Sigmoid colon (tissue), 7 donors: ENCODE measurements around the gene BTBD6. TPM values are rescaled to one million over a fixed set of nuclear protein-coding genes. Genes with fewer than 3 reads are reported as not detected.

Experiments
- DNase-seq: peaks from one replicate; pipeline ENCODE4 v3.0.0-alpha.2; 2019
- H3K27ac ChIP-seq, 4 donors: fragments of 200-600 bp; sonication (generic); one replicate each; pipeline ENCODE4 v1.5.1; 2016 to 2019; ENCODE audit warnings: mild to moderate bottlenecking in 1 of 4
- H3K27me3 ChIP-seq, 3 donors: fragments of 200-600 bp; sonication (generic); one replicate each; pipeline ENCODE4 v1.5.1; 2019; ENCODE audit warnings: mild to moderate bottlenecking in 1 of 3
- H3K36me3 ChIP-seq, 4 donors: fragments of 200-600 bp; sonication (generic); one replicate each; pipeline ENCODE4 v1.5.1; 2016 to 2019
- H3K4me1 ChIP-seq, 4 donors: fragments of 200-600 bp; sonication (generic); one replicate each; pipeline ENCODE4 v1.5.1; 2017 to 2019
- H3K4me3 ChIP-seq, 4 donors: fragments of 200-600 bp; sonication (generic); one replicate each; pipeline ENCODE4 v1.5.1; 2017 to 2019; ENCODE audit warnings: mild to moderate bottlenecking in 2 of 4, moderate library complexity in 1 of 4
- H3K9me3 ChIP-seq, 4 donors: fragments of 200-600 bp in 3 of 4; sonication (generic) in 3 of 4; one replicate each; pipeline versions ENCODE4 v1.5.1 to v1.6.1; 2013 to 2019
- EP300 ChIP-seq, 4 donors: sonication (generic); formaldehyde crosslinking; IDR thresholded peaks; one replicate each; pipeline ENCODE4 v1.6.1; 2017; ENCODE audit warnings: antibody characterized with exemption in 4 of 4
- POLR2A ChIP-seq, 2 donors: fragments of 450-650 bp; IDR thresholded peaks; one replicate each; pipeline ENCODE4 v1.6.1; 2016; ENCODE audit warnings: antibody characterized with exemption in 2 of 2, mild to moderate bottlenecking in 2 of 2, moderate library complexity in 2 of 2
- POLR2AphosphoS5 ChIP-seq, 4 donors: sonication (generic); formaldehyde crosslinking; IDR thresholded peaks; one replicate each; pipeline ENCODE4 v1.6.1; 2017; ENCODE audit warnings: antibody characterized with exemption in 4 of 4
- WGBS, 2 donors: extraction: QIAGEN DNeasy Blood & Tissue Kit; methylation state at CpG; one replicate each; pipeline ENCODE4 v1.1.7; 2013; 5-methylcytosine and 5-hydroxymethylcytosine counted together
- intact Hi-C: fragments of 100-400 bp; cut with DNase I; formaldehyde crosslinking; loops from one replicate; pipeline ENCODE4 v1.15.1; 2023
- polyA plus RNA-seq, 3 donors: library from polyadenylated mRNA; stranded (reverse); fragments of 200-250 nt; gene quantifications; one replicate each; pipeline ENCODE4 v1.2.3, GENCODE V29; 2013
- total RNA-seq, 4 donors: library from RNA; depleted of rRNA; stranded (reverse); fragments of >200 nt; gene quantifications; one replicate each; pipeline ENCODE4 v1.1.0, GENCODE V29; 2016
- TF ChIP-seq, protein P1 (sequence below), 4 experiments: fragments of 450-650 bp in 3 of 4; fragments of 200-600 bp in 1 of 4; IDR thresholded peaks; one replicate each; pipeline ENCODE4 v1.5.1; 2016 to 2019; ENCODE audit warnings: antibody characterized with exemption in 4 of 4, mild to moderate bottlenecking in 3 of 4, moderate library complexity in 2 of 4
- donor health status: healthy with polysubstance abuse.
- donor health status: Bipolar disorder and iron deficiency.
- donor health status: healthy.

The BTBD6 gene
- total and polyA plus RNA-seq, 7 donors: 31.3 to 63.7 (median 42.5) TPM

DNA sequence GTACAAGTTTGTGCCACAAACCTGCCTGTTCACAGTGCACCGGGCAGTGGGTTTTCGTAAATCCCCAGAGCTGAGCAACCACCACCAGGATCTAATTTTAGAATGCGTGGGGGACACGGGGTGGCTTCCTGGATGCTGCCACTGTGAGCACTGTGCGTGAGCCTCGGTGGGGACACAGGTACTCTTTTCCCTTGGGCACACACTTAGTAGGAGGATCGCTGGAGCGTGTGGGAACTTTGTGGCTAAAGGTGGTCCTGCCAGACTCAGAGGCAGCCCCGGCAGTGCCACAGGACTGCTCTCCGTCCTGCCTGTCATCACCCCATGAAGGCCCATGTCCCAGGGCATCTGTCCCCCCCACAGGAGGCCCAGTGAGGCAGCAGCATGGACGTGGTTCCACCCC lies 21.1 kb downstream of the BTBD6 start:
- Histone ChIP-seq H3K27me3 (no peaks in the 10 kb centered on the region), H3K27ac (no peak overlapping the region), H3K36me3 (peaks cover 0 to 43% (median under 1%) of the 10 kb centered on the region in 4 donors), H3K9me3 (no peaks in the 10 kb centered on the region), H3K4me1 (no peaks in the 10 kb centered on the region), H3K4me3 (no peak overlapping the region)
- WGBS, 2 donors: 76 to 94% methylated on average over 11 of the region's 11 CpGs
- intact Hi-C loops: no loop called here
- DNase-seq: no peak
- TF ChIP-seq POLR2AphosphoS5 (IDR thresholded peaks at IDR 0.05): no peak
- TF ChIP-seq EP300 (IDR thresholded peaks at IDR 0.05): no peak
- TF ChIP-seq, protein P1, sequence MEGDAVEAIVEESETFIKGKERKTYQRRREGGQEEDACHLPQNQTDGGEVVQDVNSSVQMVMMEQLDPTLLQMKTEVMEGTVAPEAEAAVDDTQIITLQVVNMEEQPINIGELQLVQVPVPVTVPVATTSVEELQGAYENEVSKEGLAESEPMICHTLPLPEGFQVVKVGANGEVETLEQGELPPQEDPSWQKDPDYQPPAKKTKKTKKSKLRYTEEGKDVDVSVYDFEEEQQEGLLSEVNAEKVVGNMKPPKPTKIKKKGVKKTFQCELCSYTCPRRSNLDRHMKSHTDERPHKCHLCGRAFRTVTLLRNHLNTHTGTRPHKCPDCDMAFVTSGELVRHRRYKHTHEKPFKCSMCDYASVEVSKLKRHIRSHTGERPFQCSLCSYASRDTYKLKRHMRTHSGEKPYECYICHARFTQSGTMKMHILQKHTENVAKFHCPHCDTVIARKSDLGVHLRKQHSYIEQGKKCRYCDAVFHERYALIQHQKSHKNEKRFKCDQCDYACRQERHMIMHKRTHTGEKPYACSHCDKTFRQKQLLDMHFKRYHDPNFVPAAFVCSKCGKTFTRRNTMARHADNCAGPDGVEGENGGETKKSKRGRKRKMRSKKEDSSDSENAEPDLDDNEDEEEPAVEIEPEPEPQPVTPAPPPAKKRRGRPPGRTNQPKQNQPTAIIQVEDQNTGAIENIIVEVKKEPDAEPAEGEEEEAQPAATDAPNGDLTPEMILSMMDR (IDR thresholded peaks at IDR 0.05): no peak

DNA sequence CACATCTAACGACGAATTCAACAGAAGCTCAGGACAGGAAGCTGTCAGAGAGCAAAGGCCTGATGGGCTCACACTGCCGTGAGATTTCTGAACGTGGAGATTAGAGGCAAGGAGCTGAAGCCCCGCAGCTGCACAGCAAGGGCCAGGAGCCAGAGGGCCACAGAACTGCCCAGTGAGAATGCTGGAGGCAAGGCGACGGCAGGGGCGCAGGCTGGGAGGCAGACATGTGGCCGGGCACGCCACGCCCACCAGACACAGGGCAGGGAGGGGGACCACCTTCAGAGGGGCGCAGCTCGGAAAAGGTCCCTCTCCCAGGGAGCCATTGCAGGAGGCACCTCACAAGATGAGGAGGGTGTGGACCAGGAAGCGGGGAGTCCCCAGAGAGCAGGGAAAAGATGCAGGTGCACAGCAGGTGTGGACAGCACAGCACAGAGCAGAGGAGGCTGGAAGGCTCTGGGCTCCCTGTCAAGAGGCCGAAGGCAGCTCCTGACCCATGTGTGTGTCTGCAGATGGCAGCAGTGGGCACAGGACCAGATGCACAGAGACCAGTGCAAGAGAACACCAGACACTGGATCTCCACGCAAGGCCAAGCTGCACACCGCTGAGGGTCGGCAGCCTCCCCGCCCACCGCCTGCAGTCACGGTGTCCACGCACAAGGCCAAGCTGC lies 23.0 kb downstream of the BTBD6 start:
- WGBS, 2 donors: 93 to 95% methylated on average over 22 of the region's 22 CpGs

DNA sequence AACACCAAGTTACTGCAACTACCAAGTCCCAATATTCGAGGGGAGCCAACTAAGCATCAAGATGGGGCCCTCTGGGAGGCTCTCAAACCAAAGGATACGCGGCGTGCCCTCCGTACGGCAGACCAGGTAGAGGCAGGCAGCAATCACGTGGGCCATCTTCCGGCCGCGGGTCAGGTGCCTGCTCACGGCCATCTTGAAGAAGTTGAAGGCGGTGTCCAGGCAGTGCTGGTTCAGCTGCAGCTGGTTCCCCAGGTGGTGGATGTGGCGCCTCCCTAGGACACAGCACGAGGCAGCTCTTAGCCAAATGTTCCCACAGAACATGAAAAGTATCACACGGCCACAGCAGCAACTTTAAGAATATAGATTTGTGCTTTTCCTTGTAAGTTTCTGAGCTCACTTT lies 24.3 kb downstream of the BTBD6 start:
- Histone ChIP-seq H3K4me1 (no peaks in the 10 kb centered on the region), H3K27ac (no peak overlapping the region), H3K9me3 (no peaks in the 10 kb centered on the region), H3K27me3 (no peaks in the 10 kb centered on the region), H3K36me3 (peaks cover 0 to 28% (median 0%) of the 10 kb centered on the region in 4 donors), H3K4me3 (no peak overlapping the region)
- WGBS, 2 donors: 89 to 92% methylated on average over 15 of the region's 15 CpGs
- TF ChIP-seq EP300 (IDR thresholded peaks at IDR 0.05) (no peak), POLR2AphosphoS5 (IDR thresholded peaks at IDR 0.05) (no peak), POLR2A (IDR thresholded peaks at IDR 0.05) (no peak)
- TF ChIP-seq, protein P1 (IDR thresholded peaks at IDR 0.05): no peak
- DNase-seq: no peak
- intact Hi-C loops: no loop called here

More for the DNA sequence above, 23.0 kb downstream of the BTBD6 start:
- Histone ChIP-seq H3K4me1 (no peaks in the 10 kb centered on the region), H3K27me3 (no peaks in the 10 kb centered on the region), H3K4me3 (no peak overlapping the region), H3K36me3 (peaks cover 0 to 33% (median 0%) of the 10 kb centered on the region in 4 donors), H3K27ac (no peak overlapping the region), H3K9me3 (no peaks in the 10 kb centered on the region)
- no peak for DNase-seq
- intact Hi-C loops: no loop called here
- TF ChIP-seq POLR2AphosphoS5 (IDR thresholded peaks at IDR 0.05) (no peak), POLR2A (IDR thresholded peaks at IDR 0.05) (no peak), EP300 (IDR thresholded peaks at IDR 0.05) (no peak)
- TF ChIP-seq, protein P1 (IDR thresholded peaks at IDR 0.05): no peak

DNA sequence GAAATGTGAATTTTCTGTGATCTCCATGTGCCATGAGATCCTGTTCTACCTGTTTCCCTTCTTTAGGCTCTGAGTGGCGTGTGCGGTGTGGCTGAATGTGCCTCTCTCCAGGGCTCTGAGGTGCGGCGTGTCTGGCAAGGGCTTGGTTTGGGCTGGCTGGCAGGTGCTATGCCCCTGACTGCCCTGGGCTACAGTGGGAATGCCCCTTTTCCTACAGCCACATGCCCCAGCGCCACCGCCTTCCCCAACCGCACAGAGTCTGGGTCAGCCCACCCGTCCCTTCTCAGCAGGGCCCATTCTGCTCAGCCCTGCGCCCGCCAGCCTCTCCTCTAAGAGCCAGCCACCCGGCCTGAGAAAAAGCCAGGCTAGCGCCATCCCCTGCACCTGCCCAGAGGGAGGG lies 24.7 kb downstream of the BTBD6 start:
- H3K27me3 ChIP-seq: no peaks in the 10 kb centered on the region
- TF ChIP-seq POLR2AphosphoS5 (IDR thresholded peaks at IDR 0.05): no peak

DNA sequence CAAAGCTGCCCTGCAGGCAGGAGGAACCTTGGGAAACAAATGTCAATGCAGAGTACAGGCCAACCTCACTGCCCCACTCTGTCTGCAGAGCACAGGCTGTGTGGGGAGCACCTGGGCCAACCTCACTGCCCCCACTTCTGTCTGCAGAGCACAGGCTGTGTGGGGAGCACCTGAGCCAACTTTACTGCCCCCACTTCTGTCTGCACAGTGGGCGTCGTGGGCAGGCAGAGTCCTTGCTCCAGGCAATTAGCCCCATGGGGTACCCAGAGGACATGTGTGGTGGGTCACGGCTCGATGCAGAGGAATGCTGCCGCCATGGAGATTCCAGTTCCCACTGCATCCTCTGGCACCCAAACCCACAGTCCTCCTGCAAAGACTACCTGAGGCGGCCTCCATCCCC lies 26.3 kb downstream of the BTBD6 start:
- intact Hi-C loops: no loop called here
- Histone ChIP-seq H3K27ac (no peak overlapping the region), H3K4me1 (no peaks in the 10 kb centered on the region), H3K4me3 (no peak overlapping the region), H3K9me3 (no peaks in the 10 kb centered on the region), H3K36me3 (peaks cover 0 to 11% (median 0%) of the 10 kb centered on the region in 4 donors), H3K27me3 (no peaks in the 10 kb centered on the region)
- no peak for DNase-seq
- WGBS, 2 donors: 95% methylated on average over 6 of the region's 6 CpGs
- TF ChIP-seq POLR2AphosphoS5 (IDR thresholded peaks at IDR 0.05) (no peak), EP300 (IDR thresholded peaks at IDR 0.05) (no peak)

More for the DNA sequence above, 24.7 kb downstream of the BTBD6 start:
- H3K4me3 ChIP-seq: no peak overlapping the region
- no peaks in the 10 kb centered on the region for H3K4me1 ChIP-seq
- peaks cover 0 to 24% (median 0%) of the 10 kb centered on the region in 4 donors for H3K36me3 ChIP-seq
- H3K27ac ChIP-seq: no peak overlapping the region
- intact Hi-C loops: no loop called here
- DNase-seq: no peak
- no peaks in the 10 kb centered on the region for H3K9me3 ChIP-seq
- 67 to 86% methylated on average over 12 of the region's 12 CpGs for WGBS, 2 donors
